Mesenchymal stem cell (in vitro differentiated cells and primary cell): ENCODE results near the gene ATG9A.

Experiments used
- DNase-seq: peaks from one replicate; pipeline ENCODE4 v3.0.0-alpha.2; 2013
- H2AFZ ChIP-seq: one replicate; pipeline ENCODE4 v1.6.1; 2013; ENCODE audit warnings: low read depth, mild to moderate bottlenecking, control low read depth, inconsistent platforms, low read length, moderate library complexity
- H2AK5ac ChIP-seq: 2 replicates; pipeline ENCODE4 v1.6.1; 2013; ENCODE audit warnings: low read length, moderate library complexity, mild to moderate bottlenecking, inconsistent platforms; ENCODE audit not compliant: severe bottlenecking
- H2BK120ac ChIP-seq: one replicate; pipeline ENCODE4 v1.6.1; 2013; ENCODE audit warnings: low read depth, mild to moderate bottlenecking, inconsistent platforms, low read length, moderate library complexity
- H2BK12ac ChIP-seq, 2 experiments: one replicate each; pipeline ENCODE4 v1.6.1; 2013; ENCODE audit warnings: inconsistent platforms in 2 of 2, low read length in 2 of 2, mild to moderate bottlenecking in 2 of 2, moderate library complexity in 2 of 2, control low read depth in 1 of 2
- H2BK15ac ChIP-seq: one replicate; pipeline ENCODE4 v1.6.1; 2013; ENCODE audit warnings: mild to moderate bottlenecking, low read depth, inconsistent platforms; ENCODE audit not compliant: poor library complexity, severe bottlenecking
- H2BK5ac ChIP-seq: 2 replicates; pipeline ENCODE4 v1.6.1; 2013; ENCODE audit warnings: low read depth, mild to moderate bottlenecking, low read length, control low read depth, inconsistent platforms; ENCODE audit not compliant: poor library complexity, severe bottlenecking
- H3K14ac ChIP-seq, 2 experiments: one replicate each; pipeline ENCODE4 v1.6.1; 2013; ENCODE audit warnings: inconsistent platforms in 2 of 2, low read length in 2 of 2, control low read depth in 1 of 2, mild to moderate bottlenecking in 1 of 2, moderate library complexity in 1 of 2
- H3K18ac ChIP-seq, 2 experiments: one replicate each; pipeline ENCODE4 v1.6.1; 2013; ENCODE audit warnings: inconsistent platforms in 2 of 2, low read length in 2 of 2, control low read depth in 1 of 2, low read depth in 1 of 2, mild to moderate bottlenecking in 1 of 2
- H3K23ac ChIP-seq, 2 experiments: one replicate each; pipeline ENCODE4 v1.6.1; 2013; ENCODE audit warnings: inconsistent platforms in 2 of 2, low read length in 2 of 2, mild to moderate bottlenecking in 2 of 2, moderate library complexity in 2 of 2, control low read depth in 1 of 2
- H3K27ac ChIP-seq: 2 replicates; pipeline ENCODE4 v1.5.1; 2013; ENCODE audit warnings: mild to moderate bottlenecking, moderate library complexity, low read length, control low read depth, inconsistent platforms; ENCODE audit not compliant: poor library complexity, severe bottlenecking
- H3K27me3 ChIP-seq, 2 experiments: 2 replicates each; pipeline versions ENCODE4 v1.6.1 to v1.7.0; 2013; ENCODE audit warnings: low read length in 2 of 2, mild to moderate bottlenecking in 2 of 2, moderate library complexity in 2 of 2, control low read depth in 1 of 2, inconsistent platforms in 1 of 2; ENCODE audit not compliant: control insufficient read depth in 1 of 2, insufficient read depth in 1 of 2
- H3K36me3 ChIP-seq, 2 experiments: 2 replicates each; pipeline versions ENCODE4 v1.6.1 to v1.7.0; 2013; ENCODE audit warnings: low read length in 2 of 2, control low read depth in 1 of 2, inconsistent platforms in 1 of 2, low read depth in 1 of 2, mild to moderate bottlenecking in 1 of 2; ENCODE audit not compliant: insufficient read depth in 2 of 2, control insufficient read depth in 1 of 2
- H3K4ac ChIP-seq, 2 experiments: one replicate each; pipeline ENCODE4 v1.6.1; 2013; ENCODE audit warnings: inconsistent platforms in 2 of 2, low read length in 2 of 2, mild to moderate bottlenecking in 2 of 2, moderate library complexity in 2 of 2, control low read depth in 1 of 2, low read depth in 1 of 2
- H3K4me1 ChIP-seq: 2 replicates; pipeline ENCODE4 v1.6.1; 2013; ENCODE audit warnings: low read depth, low read length, control low read depth; ENCODE audit not compliant: control insufficient read depth, insufficient read depth
- H3K4me2 ChIP-seq: 2 replicates; pipeline ENCODE4 v1.6.1; 2013; ENCODE audit warnings: low read length, mild to moderate bottlenecking, inconsistent platforms; ENCODE audit not compliant: poor library complexity, severe bottlenecking
- H3K4me3 ChIP-seq, 2 experiments: 2 replicates each; pipeline versions ENCODE4 v1.5.1 to v1.7.0; 2013; ENCODE audit warnings: low read length in 2 of 2, mild to moderate bottlenecking in 2 of 2, control low read depth in 1 of 2, low read depth in 1 of 2; ENCODE audit not compliant: insufficient read depth in 1 of 2
- H3K79me1 ChIP-seq: replicated peaks from 2 replicates; pipeline ENCODE4 v1.6.1; 2013; ENCODE audit warnings: mild to moderate bottlenecking, control low read depth, low read length, inconsistent platforms; ENCODE audit not compliant: poor library complexity, severe bottlenecking
- H3K9ac ChIP-seq: 2 replicates; pipeline ENCODE4 v1.7.0; 2013; ENCODE audit warnings: mild to moderate bottlenecking, low read length, moderate library complexity
- H3K9me3 ChIP-seq: 2 replicates; pipeline ENCODE4 v1.7.0; 2013; ENCODE audit warnings: mild to moderate bottlenecking, low read length; ENCODE audit not compliant: control insufficient read depth
- H4K8ac ChIP-seq: one replicate; pipeline ENCODE4 v1.6.1; 2013; ENCODE audit warnings: inconsistent platforms, mild to moderate bottlenecking, low read length, moderate library complexity
- H4K91ac ChIP-seq: one replicate; pipeline ENCODE4 v1.6.1; 2013; ENCODE audit warnings: mild to moderate bottlenecking, low read length, inconsistent platforms
- WGBS: methylation state at CpG from one replicate; pipeline ENCODE4 v1.1.7; 2013; ENCODE audit warnings: mixed read lengths; 5-methylcytosine and 5-hydroxymethylcytosine counted together

The ATG9A gene

DNA sequence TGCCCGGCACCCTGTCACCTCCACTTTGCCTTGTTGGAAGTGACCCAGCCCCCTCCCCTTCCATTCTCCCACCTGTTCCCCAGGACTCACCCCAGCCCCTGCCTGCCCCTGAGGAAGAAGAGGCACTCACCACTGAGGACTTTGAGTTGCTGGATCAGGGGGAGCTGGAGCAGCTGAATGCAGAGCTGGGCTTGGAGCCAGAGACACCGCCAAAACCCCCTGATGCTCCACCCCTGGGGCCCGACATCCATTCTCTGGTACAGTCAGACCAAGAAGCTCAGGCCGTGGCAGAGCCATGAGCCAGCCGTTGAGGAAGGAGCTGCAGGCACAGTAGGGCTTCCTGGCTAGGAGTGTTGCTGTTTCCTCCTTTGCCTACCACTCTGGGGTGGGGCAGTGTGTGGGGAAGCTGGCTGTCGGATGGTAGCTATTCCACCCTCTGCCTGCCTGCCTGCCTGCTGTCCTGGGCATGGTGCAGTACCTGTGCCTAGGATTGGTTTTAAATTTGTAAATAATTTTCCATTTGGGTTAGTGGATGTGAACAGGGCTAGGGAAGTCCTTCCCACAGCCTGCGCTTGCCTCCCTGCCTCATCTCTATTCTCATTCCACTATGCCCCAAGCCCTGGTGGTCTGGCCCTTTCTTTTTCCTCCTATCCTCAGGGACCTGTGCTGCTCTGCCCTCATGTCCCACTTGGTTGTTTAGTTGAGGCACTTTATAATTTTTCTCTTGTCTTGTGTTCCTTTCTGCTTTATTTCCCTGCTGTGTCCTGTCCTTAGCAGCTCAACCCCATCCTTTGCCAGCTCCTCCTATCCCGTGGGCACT is 46.9 kb downstream of the ATG9A start:
- H3K4me1 ChIP-seq, result peaks cover 8% of the 10 kb centered on the region
- H2BK120ac ChIP-seq, result no peak overlapping the region
- H3K9ac ChIP-seq, result peak overlapping the region; percentile 1
- H2AFZ ChIP-seq, result no peak overlapping the region
- DNase-seq, result no peak
- no peak overlapping the region for H4K91ac ChIP-seq
- H3K4me3 ChIP-seq, result no peak overlapping the region
- no peaks in the 10 kb centered on the region for H3K27me3 ChIP-seq
- H2BK15ac ChIP-seq, result peak overlapping the region; percentile 13
- H3K36me3 ChIP-seq, result peaks cover 44 to 72% of the 10 kb centered on the region in 2 experiments
- no peak overlapping the region for H2BK5ac ChIP-seq
- peaks cover 34% of the 10 kb centered on the region for H3K79me1 ChIP-seq
- H3K18ac ChIP-seq, result no peak overlapping the region
- no peaks in the 10 kb centered on the region for H3K9me3 ChIP-seq
- H4K8ac ChIP-seq, result no peak overlapping the region
- no peak overlapping the region for H3K4ac ChIP-seq
- 97% methylated on average over 5 of the region's 8 CpGs for WGBS
- H2AK5ac ChIP-seq, result no peak overlapping the region
- no peak overlapping the region for H3K14ac ChIP-seq
- H2BK12ac ChIP-seq, result peak overlapping the region in 1 of 2 experiments; percentile 15
- no peak overlapping the region for H3K4me2 ChIP-seq
- H3K27ac ChIP-seq, result no peak overlapping the region
- H3K23ac ChIP-seq, result no peak overlapping the region

DNA sequence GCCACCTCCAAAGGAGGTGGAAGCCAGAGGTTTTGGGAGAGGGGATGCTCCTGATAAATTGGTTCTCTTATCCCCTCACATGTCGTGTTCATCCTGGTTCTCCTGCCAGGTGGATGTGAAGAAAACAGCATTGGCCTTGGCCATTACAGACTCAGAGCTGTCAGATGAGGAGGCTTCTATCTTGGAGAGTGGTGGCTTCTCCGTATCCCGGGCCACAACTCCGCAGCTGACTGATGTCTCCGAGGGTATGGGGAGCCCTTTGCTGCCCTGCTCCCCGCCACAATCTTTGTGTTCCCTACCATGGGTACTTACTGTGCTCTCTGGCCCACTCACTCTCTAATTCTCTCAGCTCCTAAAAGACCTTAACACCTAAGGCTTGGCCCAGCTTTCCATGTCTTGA is 47.9 kb downstream of the ATG9A start:
- Histone ChIP-seq H4K91ac (no peak overlapping the region), H2BK15ac (no peak overlapping the region), H2BK5ac (no peak overlapping the region), H2BK120ac (no peak overlapping the region), H4K8ac (no peak overlapping the region), H3K4me3 (no peak overlapping the region), H3K9ac (no peak overlapping the region), H3K4me2 (no peak overlapping the region), H3K36me3 (peaks cover 44 to 67% of the 10 kb centered on the region in 2 experiments), H3K14ac (no peak overlapping the region), H2AFZ (no peak overlapping the region), H3K18ac (no peak overlapping the region), H3K23ac (no peak overlapping the region), H3K4me1 (peaks cover 8% of the 10 kb centered on the region), H3K9me3 (no peaks in the 10 kb centered on the region), H3K27ac (no peak overlapping the region), H3K27me3 (no peaks in the 10 kb centered on the region), H3K79me1 (peaks cover 34% of the 10 kb centered on the region), H3K4ac (no peak overlapping the region), H2BK12ac (no peak overlapping the region), H2AK5ac (no peak overlapping the region)
- 94% methylated on average over 6 of the region's 6 CpGs for WGBS
- no peak for DNase-seq

DNA sequence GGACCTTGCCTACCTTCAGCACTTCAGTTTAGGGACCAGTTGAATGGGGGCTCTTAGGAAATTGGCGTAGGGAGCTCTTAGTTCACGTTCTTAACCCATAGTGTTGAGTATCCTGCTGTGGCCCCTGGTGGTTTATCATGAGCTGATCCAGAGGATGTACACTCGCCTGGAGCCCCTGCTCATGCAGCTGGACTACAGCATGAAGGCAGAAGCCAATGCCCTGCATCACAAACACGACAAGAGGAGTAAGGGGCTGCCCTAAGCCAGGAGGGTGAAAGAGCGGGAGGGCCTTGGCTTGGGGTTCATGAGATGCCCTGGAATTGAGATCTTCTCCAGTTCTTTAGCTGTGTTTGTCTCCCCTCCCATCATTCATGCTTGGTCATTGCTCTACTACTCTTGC is 48.5 kb downstream of the ATG9A start:
- 93% methylated on average over 5 of the region's 5 CpGs for WGBS
- no peak overlapping the region for H3K4me2 ChIP-seq

DNA sequence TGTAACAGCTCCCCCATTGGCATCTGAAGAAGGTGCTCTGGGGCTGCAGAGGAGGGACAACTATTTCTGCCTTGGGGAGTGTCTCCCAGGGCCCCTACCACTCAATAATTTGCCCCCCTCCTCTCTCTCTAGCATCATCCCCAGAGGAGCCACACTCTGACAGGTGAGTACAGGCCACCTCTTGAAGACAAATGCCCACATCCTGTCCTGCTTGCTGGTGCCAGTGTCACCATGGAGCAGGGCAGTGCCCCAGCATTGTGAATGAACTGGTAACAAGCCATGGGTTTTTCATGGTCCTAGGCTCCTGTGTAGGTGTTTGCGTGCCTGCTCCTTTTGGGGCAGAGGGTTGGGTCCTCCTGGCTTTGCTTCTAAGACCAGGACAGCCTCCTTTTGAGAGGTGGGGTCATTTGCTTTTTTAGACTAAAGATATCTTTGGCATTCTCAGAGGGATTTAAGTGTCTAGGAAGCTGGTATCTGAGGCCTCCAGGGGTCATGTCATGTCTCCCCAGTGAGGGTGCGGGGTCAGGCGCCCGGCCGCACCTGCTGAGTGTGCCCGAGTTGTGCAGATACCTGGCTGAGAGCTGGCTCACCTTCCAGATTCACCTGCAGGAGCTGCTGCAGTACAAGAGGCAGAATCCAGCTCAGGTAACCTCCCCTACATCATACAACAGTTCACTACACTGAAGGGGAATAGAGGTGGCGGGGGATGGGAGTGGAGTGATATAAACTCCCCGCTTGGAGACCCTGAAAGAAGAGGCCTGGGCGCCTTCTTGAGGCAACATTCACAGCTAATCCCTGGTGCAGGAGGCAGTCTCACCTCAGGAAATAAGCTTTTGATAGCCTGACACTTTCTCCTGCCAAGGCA is 49.6 kb downstream of the ATG9A start:
- WGBS, result over 99% methylated on average over 9 of the region's 9 CpGs
- Histone ChIP-seq H3K79me1 (peaks cover 34% of the 10 kb centered on the region), H2BK120ac (no peak overlapping the region), H4K8ac (no peak overlapping the region), H3K18ac (no peak overlapping the region), H3K4me2 (no peak overlapping the region), H3K36me3 (peaks cover 46 to 58% of the 10 kb centered on the region in 2 experiments), H2BK5ac (no peak overlapping the region), H3K23ac (no peak overlapping the region), H3K27me3 (no peaks in the 10 kb centered on the region), H3K4me1 (peaks cover 12% of the 10 kb centered on the region), H3K27ac (no peak overlapping the region), H3K4ac (no peak overlapping the region), H3K9ac (peak overlapping the region; percentile 99), H2BK12ac (no peak overlapping the region), H2BK15ac (no peak overlapping the region), H4K91ac (no peak overlapping the region), H3K14ac (no peak overlapping the region), H2AFZ (no peak overlapping the region), H3K9me3 (no peaks in the 10 kb centered on the region), H2AK5ac (no peak overlapping the region), H3K4me3 (peak overlapping the region in 1 of 2 experiments; percentile 99)
- DNase-seq, result no peak

More for the DNA sequence above, 48.5 kb downstream of the ATG9A start:
- H3K79me1 ChIP-seq, result peaks cover 34% of the 10 kb centered on the region
- peaks cover 9% of the 10 kb centered on the region for H3K4me1 ChIP-seq
- H3K4me3 ChIP-seq, result no peak overlapping the region
- no peak for DNase-seq
- H3K18ac ChIP-seq, result no peak overlapping the region
- no peak overlapping the region for H2AFZ ChIP-seq
- no peak overlapping the region for H4K91ac ChIP-seq
- no peak overlapping the region for H2BK15ac ChIP-seq
- H2BK120ac ChIP-seq, result no peak overlapping the region
- no peak overlapping the region for H3K9ac ChIP-seq
- peak overlapping the region in 1 of 2 experiments; percentile 6 for H3K4ac ChIP-seq
- H2AK5ac ChIP-seq, result no peak overlapping the region
- peaks cover 44 to 65% of the 10 kb centered on the region in 2 experiments for H3K36me3 ChIP-seq
- no peak overlapping the region for H2BK5ac ChIP-seq
- H4K8ac ChIP-seq, result no peak overlapping the region
- H3K9me3 ChIP-seq, result no peaks in the 10 kb centered on the region
- H3K14ac ChIP-seq, result no peak overlapping the region
- H2BK12ac ChIP-seq, result no peak overlapping the region
- no peak overlapping the region for H3K27ac ChIP-seq
- H3K27me3 ChIP-seq, result no peaks in the 10 kb centered on the region
- H3K23ac ChIP-seq, result no peak overlapping the region
